Measurements from ENCODE around the gene TICAM2.

The TICAM2 gene

DNA sequence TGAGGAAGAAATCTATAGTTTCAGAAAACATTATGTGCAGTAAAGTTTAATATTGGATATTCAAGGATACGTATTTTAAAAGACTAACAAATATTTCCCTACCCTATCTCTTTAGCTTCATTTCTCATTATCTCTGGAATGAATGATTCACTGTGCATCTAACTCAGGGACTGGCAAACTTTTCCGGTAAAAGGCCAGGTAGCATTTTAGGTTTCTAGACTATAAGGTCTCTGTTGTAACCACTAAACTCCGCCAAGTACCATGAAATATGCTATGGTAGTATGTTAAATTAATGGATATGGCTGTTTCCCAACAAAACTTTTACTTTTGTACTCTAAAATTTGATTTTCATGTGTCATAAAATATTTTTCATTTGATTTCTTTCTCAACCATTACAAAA, 70.9 kb downstream of the TICAM2 start:
- DNase-seq (ENCODE audit: low read depth) = no peak
- peaks cover 80% of the 10 kb centered on the region for H3K4me1 ChIP-seq (ENCODE audit: control insufficient read depth, insufficient read depth, low read length)
- H3K4me3 ChIP-seq (ENCODE audit: low read length) = peak overlapping the region; percentile 4
- peak overlapping the region; percentile 35 for H3K9ac ChIP-seq (ENCODE audit: low read length)
- H3K27me3 ChIP-seq (replicated peaks; ENCODE audit: control insufficient read depth, insufficient read depth, low read length) = no peaks in the 10 kb centered on the region
- no peaks in the 10 kb centered on the region for H3K9me3 ChIP-seq (ENCODE audit: control insufficient read depth, low read length)
- peaks cover 54% of the 10 kb centered on the region for H3K36me3 ChIP-seq (ENCODE audit: control insufficient read depth, insufficient read depth, low read length, severe bottlenecking)

- Histone ChIP-seq H3K4me3 (ENCODE audit: low read length) (peak overlapping the region; percentile 65), H3K4me1 (ENCODE audit: control insufficient read depth, insufficient read depth, low read length) (peaks cover 85% of the 10 kb centered on the region), H3K9ac (ENCODE audit: low read length) (no peak overlapping the region), H3K27me3 (replicated peaks; ENCODE audit: control insufficient read depth, insufficient read depth, low read length) (no peaks in the 10 kb centered on the region), H3K36me3 (ENCODE audit: control insufficient read depth, insufficient read depth, low read length, severe bottlenecking) (peaks cover 51% of the 10 kb centered on the region), H3K9me3 (ENCODE audit: control insufficient read depth, low read length) (no peaks in the 10 kb centered on the region)
- DNase-seq (ENCODE audit: low read depth) = peak; percentile 19
These were observed 71.9 kb downstream of the TICAM2 start for GRCh38 chr5:115530426-115530825.
